ENCODE data around the gene ANO9.

GRCh38 chr11:472272-472671, 30.5 kb upstream of the ANO9 start:
- TF ChIP-seq CTCF (IDR thresholded peaks at IDR 0.05) (no peak), POLR2A (IDR thresholded peaks at IDR 0.05) (no peak)
